Umbilical cord (tissue), 2 donors: Measurements from ENCODE around the gene GPC5. TPM values are rescaled to one million over a fixed set of nuclear protein-coding genes. Genes with fewer than 3 reads are reported as not detected.

Source experiments
- DNase-seq: peaks from one replicate; pipeline ENCODE4 v3.0.0-alpha.2; 2015; ENCODE audit warnings: low spot score
- total RNA-seq: library from RNA; depleted of rRNA; stranded (reverse); fragments of >200 nt; gene quantifications from one replicate; pipeline ENCODE4 v1.2.3, GENCODE V29; 2014; ENCODE audit warnings: low replicate concordance; ENCODE audit not compliant: insufficient read depth

GPC5 gene
- total RNA-seq, 1 donor from 2014 or later, result 1.4 TPM

DNA sequence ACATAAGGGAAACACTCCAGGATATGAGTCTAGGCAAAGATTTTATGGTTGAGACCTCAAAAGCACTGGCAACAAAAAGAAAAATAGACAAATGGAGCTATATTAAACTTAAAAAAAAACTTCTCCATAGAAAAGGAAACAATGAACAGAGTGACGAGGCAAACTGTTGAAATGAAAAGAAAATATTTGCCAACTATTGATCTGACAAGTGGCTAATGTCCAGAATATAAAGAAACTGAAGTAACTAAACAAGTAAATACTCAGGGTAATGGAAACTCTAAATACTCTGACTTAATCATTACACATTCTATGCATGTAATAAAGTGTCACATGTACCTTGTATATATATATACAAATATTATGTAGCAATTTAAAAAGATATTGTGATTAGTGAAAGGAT lies 562.5 kb downstream of the GPC5 start:
- no peak for DNase-seq

DNA sequence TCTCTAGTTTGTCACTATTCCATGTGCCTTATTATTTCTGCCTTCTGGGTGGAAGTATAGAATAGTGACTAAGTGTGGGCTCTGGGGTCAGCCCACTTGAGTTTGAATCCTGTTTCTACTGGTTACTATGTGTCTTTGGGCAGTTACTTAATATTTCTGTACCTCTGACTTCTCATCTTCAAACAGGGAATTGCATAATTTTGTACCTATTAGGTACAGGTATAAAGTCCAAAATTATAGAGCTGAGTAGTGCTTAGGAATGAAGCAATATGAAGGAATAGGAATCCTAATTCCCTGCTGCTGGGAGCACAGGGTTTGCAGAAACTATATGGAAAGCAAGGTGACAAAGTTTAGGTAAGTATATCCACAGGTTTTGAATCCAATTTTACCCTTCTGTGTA lies 564.5 kb downstream of the GPC5 start:
- DNase-seq, result no peak

DNA sequence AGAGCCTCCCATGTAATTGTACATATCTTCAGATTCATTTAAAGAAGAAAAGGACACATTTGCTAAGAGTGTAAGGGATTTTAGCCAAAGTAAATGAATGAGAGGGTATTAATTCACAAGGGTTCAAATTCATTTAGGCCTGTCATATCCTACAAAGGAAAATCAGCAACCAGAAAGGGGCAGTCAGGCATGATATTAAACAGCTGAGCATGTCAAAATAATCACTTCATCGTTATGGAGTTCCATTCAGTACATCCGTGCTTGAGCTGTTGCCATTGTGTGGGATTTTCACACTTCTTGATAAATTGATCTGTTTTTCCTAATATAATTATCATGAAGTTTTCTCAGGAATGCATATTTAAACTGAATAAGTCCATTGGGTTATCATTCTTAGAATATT lies 567.1 kb downstream of the GPC5 start:
- DNase-seq, result no peak

DNA sequence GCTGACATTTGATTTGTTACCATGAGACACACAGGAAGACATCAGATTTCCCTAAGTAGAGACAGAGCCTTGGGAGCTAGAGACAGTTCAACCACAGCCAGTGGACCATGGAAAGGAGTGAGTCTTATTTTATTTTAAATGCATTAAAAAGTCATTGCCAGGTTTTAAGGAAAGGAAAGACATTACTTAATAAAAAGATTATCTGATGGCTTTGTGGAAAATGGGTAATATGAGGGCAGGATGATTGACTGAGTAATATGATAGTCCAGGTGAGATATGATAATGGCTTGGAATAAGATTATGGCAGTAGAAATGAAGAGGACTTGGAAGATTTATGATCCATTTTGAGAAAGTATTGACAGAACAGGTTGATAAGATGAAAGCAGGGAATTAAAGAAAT lies 580.1 kb downstream of the GPC5 start:
- no peak for DNase-seq

DNA sequence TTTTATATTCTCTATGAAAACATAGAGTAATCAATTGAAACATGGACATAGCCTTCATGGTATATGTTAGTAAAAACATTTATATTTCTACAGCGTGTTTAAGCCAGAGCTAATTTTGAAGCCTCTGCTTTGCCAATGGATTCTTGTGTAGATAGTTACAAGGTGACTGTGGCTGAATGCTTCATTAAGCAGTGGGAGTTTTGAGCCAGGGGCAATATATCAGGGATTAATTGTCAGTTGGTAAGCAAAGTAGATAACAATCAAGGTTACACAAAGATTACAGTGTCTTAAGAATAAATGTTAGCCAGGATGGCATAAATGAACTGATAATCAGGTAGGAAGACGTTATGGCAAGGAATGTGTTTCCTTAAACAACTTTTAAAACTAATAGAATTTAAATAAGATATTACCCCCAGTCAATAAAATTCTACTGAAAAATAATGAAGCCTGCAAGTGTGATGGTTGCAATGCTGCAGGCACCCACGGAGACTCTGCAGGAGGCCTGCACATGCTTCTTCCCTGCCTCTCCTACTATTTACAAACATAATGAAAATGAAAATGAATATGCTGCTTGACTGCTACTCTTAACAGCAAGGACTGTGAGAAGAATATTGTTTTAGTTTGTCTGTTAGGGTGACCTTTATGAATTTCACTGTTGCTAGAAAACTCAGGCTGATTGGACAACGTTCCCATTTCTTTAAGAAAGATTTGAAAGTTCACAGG lies 588.5 kb downstream of the GPC5 start:
- no peak for DNase-seq

DNA sequence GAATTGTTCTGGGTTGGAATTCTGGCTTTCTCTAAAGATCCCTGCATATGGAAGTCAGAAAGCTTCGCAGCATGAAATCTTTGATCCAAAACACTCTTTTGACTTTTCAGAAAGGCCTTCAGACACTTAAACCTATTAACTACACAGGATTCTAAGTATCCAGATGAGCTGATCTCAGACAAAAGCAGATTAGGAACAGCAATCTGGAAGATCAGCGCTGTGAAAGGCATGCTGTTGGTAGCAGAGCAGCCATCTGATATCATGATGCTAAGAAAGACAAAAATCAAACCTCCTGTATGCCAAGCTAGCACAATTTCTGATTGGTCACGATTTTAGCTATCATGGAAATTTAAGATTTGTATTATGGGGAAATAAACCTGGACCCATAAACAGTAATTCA lies 589.9 kb downstream of the GPC5 start:
- DNase-seq, result no peak

DNA sequence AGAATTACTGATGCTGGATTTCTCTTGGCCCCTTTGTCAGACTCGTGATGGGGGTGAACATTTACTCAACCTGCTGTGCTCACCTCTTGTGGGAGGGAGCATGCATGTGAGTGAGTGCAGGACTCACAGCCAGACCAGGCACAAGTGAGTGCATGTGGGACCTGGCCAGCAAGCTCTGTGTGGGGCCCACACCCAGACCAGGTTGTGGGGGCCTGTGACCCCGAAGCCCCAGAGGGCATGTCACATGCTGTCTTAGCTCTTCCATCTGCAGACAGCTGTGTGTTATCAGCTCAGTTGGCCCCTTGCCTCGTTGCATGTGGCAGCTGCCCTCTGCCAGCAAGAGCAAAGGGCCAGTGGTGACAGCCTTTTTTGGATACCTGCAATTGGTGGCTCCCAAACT lies 614.4 kb downstream of the GPC5 start:
- DNase-seq, result no peak

DNA sequence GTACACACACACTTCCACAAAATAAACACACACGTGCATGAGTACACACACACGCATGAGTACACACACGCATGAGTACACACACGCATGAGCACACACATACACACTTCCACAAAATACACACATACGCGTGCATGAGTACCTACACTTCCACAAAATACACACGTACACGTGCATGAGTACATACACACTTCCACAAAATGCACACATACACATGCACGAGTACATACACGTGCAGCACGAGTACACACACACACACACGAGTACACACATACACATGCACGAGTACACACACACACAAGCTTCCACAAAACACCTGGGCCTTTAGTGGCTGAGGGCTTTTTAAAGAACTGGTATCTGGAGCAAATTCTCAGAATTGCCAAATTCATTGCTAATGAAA lies 619.3 kb downstream of the GPC5 start:
- DNase-seq, result no peak

DNA sequence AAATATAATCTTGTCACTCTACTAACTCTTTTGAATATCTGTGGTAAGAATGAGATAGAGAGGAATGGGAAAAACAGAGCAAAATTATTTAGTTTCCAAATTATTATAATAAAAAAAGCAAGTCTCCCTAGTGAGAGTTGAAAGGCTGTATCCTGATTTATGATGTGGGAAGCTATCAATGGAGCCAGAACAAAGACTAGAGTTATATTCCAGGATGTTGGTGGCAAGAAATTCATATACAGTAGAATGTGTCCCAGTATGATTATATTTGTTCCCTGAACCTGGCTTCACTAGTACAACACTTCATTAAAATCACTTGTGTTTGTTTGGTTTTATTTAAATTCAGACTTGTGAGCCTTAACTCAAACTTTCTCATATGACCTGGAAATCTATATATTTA lies 630.3 kb downstream of the GPC5 start:
- DNase-seq, result no peak

DNA sequence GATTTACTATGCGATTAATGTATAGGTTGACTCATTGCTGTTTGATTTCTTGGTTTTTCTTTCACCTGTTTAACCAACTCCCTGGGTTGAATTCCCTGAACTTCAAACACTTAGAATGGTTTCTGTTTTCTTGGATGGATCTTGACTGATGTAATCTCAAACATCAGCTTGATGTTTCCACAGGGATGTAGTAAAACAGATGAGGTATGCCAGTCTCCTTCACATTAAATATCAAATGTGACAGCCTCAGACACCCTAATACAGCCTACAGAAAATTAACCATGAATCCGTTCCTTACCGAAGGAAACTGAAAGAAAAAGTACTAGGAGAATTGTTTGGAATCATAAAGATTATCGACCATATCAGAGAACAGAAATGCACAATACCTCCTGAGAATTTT lies 631.2 kb downstream of the GPC5 start:
- DNase-seq, result no peak

DNA sequence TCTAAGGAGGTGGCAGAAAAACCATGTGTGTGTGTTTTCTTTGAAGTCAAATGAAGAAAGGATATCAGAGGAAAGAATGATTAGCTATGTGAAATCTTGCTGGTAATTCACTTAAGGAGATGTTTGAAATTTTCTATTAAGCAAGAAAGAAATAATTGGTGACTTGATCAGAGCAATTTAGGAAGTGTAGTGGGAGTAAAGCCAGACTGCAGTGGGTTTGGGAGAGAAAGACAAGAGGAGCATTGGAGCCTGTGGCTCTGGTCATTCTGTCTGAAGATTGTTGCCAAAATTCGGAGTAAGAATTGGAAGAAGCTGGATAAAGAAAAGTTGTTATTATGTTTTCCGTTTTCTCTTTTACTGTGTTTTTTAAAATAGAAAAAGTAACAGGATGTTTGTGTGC lies 640.5 kb downstream of the GPC5 start:
- no peak for DNase-seq

DNA sequence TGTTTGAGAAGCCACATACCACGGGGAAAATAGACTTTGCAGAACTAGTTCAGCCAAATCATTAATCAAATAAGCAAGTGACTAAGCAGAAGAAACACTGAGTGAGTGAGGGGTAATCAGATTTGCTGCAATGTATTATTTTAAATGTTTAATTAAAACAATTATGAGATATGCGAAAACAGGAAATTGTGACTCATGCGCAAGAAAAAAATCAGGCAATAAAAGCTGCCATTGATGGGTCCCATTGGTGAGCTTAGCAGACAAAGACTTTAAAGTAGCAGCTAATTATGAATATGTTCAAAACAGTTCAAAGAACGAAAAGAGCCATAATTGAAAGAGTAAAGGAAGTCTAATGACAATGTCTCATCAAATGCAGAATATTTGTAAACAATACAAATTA lies 644.1 kb downstream of the GPC5 start:
- peak; percentile 28 for DNase-seq

DNA sequence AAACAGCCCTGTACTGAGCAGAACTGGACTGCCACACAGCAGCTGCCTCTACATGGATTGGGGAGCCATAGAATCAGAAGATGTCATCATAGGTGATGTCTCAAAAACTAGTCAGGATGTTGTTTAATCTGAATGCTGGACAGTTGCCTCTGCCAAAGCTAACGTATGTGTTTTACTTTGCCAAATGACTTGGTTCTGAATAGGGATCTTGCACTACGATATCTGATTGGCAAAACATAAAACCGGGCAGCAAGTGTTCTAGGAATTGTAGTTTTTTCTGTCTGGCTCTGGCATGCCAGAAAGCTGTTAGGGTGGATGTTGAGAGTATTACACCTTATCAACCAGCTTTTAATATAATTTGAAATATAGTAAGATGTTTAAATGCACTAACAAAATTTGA lies 645.9 kb downstream of the GPC5 start:
- DNase-seq, result no peak

DNA sequence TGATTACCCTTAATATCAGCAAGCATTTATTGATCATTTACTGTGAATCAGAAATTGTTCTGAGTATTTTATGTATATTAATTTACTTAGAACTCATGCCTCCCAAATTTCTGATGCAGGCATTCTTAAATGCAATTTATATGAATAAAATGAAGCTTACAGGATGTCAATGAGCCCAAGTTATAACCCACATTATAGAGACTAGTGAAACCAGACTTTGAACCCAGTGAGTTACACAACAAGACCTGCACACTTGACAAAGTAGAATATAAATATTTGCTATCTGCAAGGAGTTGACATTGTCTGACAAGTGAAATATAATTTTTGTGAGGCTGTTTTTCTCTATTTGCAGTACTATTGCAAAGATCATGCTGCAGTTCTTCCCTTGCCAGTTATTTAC lies 656.0 kb downstream of the GPC5 start:
- no peak for DNase-seq

DNA sequence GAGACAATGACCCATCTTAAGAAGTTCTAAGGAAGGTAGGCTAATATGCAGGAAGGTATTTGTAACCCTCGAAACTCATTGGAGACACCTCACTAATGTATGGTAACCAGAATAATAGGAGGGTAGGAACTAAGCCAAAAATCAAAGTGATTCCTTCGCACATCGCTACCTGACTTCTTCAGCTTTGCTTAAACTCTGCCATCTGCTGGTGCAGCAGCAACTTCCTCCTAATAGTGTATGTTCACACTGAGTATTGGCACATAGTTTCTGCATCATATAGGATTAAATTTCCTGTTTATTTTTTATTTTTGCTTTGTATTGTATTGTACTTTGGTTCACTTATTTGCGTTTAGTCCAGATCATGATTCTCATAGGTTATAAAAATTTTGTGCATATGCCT lies 676.2 kb downstream of the GPC5 start:
- DNase-seq, result peak; percentile 7

DNA sequence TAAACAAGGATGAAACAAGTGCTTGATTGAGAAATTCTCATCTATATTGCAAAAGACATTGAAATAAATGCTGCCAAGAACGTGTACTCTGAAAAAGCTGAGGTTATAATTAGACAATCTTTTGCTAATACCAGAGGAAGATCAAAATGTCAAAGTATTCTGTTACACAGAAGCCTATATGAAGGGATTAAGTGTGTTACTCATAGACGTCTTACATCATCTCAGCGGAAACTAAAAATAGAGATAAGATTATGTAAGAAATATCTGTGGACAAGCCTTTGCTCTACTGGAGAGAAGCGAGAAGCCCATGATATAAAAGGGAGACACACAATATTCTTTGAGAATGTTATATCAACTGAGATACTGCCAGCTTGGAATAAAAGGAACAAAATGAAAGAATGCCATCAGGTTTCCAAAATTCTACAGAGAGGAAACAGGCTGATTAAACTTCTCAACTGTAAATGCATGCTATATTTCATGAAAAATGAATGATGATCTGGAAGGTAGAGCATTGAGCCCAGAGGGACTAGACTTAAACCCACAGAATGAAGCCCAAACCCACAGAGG lies 699.0 kb downstream of the GPC5 start:
- DNase-seq, result no peak

DNA sequence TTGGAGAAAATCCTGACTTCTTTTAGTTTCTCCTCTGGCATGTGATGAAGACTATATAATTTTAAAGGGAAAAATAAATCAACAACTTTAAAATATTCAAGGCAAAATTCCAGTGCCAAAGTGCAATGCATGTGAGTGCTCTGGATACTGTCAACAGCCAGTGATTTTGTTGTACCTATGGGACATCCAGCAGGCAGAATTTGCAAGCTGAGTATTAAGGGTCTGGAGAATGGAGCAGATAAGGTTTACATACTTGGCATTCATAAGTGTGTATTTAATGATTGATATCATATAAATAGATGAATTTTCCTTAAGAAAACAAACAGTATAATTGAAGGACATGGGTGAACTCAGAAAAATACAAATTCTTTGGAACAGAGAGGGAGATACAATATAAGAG lies 703.4 kb downstream of the GPC5 start:
- peak; percentile 66 for DNase-seq

DNA sequence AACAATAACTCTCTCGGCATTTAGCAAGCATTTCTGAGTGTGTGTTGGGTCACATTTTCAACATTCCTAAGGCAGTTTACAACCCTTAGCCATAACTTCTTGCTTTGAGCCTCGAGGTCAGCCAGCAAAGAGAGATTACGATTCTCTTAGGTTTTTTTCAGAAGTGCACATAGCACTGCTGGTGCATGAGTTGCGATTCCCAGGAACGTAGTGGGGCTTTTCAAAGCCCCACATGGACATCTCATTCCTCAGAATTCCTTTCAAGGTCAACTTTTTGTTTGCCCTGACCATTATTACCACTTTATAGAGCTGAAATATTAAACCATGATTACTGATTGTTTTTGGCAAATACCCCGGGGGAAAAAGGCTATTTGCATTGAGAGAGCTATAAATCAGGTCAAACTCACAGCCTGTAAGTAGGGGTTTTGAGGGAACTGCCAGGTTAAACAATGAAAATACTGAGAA lies 705.3 kb downstream of the GPC5 start:
- peak; percentile 83 for DNase-seq

DNA sequence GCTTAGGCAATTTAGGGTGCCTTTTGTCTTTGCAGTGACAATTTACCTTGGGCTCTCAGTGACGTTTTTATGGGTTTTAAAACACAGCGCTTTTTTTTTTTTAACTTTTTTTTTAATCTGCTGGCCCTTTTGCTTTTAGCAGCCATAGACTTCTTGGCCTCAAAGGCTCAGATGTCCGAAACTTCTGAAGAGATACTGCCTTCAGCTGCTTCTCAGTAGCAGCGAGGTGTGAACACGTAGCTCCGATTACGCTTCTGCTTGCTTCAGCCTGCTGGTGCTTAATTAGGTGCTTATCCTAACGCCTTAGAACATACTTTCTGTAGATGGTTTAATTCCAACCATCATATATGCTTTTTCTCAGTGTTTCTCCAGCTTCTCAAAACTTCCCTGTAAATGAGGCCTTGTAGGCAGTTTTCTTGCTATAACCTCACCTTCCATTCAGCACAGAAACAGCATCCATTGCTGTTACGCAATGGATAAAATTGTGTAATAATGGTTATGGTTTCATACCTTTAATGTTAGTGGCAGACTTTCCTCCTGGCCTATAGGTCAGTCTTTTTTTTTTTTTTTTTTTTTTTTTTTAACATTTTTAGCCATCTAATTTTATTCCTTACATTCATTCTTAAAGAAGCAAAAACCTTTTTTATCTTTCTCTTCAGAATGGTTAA lies 723.9 kb downstream of the GPC5 start:
- no peak for DNase-seq

DNA sequence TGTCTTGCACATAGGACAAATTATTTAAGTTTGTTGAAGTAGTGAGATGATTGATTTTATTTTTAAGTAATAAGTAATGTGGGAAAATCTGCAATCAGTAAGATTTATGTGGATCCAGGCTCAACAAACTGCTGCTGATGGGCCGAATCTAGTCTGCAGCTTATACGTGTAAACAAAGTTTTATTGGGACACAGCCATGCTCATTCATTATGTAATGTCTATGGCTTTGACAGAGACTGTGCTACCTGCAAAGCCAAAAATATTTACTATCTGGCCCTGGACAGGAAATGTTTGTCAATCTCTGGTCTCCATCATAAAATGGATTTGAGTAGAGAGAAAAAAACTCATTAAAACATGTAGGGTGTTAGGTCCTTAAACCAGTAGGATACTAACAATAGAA lies 728.0 kb downstream of the GPC5 start:
- DNase-seq, result no peak

DNA sequence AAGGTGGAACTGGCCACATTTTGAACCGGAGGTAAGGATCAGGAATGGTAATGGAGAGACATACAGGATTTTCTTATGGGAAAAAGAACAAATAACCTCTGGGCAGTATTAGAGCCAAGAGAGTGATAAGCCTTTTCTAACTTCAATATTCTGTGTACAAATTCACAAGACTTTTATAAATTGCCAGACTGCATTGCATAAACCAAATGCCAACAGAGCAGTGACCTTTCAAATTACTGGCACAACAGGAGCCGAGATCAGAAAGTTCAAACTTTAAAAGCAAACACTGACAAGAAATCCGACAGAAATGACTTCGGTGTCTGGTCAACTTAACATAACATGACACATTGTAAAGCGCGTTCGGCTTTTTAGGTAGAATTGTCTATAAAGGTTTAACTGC lies 737.1 kb downstream of the GPC5 start:
- peak; percentile 13 for DNase-seq

DNA sequence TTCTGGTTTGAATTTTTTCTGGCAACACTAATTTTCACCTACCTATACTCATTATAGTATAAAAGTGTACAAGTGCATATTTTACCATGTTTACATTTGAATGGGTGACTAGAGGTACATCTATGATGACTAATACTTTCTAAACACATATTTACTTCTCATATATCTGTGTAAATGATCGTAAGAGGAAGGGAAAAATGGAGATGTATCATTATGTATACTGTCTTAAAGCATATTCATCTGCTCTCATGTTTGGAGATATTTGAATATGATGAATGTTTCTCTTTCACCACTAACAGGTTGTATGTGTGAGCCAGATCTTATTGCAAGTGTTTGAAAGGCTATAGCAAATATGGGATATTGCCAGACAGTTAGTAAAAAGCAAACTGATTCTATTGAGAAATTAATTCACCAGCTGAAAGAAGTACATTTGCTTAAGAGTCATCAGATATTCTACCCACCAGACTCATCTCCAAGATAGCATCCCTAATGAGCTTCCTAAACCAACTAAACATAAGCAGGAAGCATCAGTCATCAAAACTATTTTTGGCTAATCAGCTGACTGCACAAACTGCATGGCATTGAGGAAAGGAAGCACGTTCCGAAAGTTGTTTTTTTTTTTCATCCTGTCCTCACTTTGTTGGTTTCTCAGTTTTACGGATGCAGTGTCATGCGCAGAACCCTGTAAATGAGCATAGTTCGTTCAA lies 738.2 kb downstream of the GPC5 start:
- no peak for DNase-seq

DNA sequence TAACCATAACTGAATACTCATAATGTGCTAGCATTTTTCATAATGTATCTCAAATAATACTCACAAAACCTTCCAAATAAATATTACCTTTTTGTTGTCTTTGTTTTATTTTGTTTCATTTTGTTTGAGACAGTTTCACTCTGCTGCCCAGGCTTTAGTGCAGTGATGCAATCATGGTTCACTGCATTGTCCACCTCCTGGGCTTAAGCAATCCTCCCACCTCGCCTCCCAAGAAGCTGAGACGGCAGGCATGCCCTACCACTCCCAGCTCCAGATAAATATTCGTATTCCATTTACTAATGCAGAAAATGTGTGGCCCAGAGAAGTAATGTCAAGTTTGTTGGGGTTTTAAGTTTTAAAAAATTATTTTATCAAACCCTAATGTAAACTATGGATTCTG lies 739.1 kb downstream of the GPC5 start:
- DNase-seq, result no peak
